Hematopoietic multipotent progenitor cell treated with erythropoietin and hydrocortisone succinate and interleukin-3 and kit ligand, for 15 days (in vitro differentiated cells): ENCODE results near the gene PARD3B.
A peak's percentile ranks its signal among the peaks of the same experiment; 100 is the strongest.

Experiments used
- DNase-seq: peaks from one replicate; pipeline ENCODE4 v3.0.0-alpha.2; 2015; ENCODE audit warnings: low spot score

PARD3B gene

GRCh38 chr2:205017912-205018311 lies 472.6 kb downstream of the PARD3B start:
- DNase-seq = no peak

GRCh38 chr2:205020673-205021072 lies 475.4 kb downstream of the PARD3B start:
- no peak for DNase-seq

GRCh38 chr2:205022841-205023240 lies 477.6 kb downstream of the PARD3B start:
- no peak for DNase-seq

GRCh38 chr2:205024822-205025518 lies 479.7 kb downstream of the PARD3B start:
- DNase-seq = peak; percentile 10

GRCh38 chr2:205025580-205026240 lies 480.4 kb downstream of the PARD3B start:
- DNase-seq = no peak

GRCh38 chr2:205030695-205031094 lies 485.4 kb downstream of the PARD3B start:
- DNase-seq = no peak

- no peak for DNase-seq
Measured at GRCh38 chr2:205032093-205032551, 486.8 kb downstream of the PARD3B start.

GRCh38 chr2:205033431-205033830 lies 488.2 kb downstream of the PARD3B start:
- DNase-seq = no peak

GRCh38 chr2:205034034-205034433 lies 488.8 kb downstream of the PARD3B start:
- no peak for DNase-seq

- no peak for DNase-seq
Measured at GRCh38 chr2:205040323-205040722, 495.0 kb downstream of the PARD3B start.

- no peak for DNase-seq
Measured at GRCh38 chr2:205041472-205042130, 496.3 kb downstream of the PARD3B start.

- no peak for DNase-seq
Measured at GRCh38 chr2:205043285-205043684, 498.0 kb downstream of the PARD3B start.

- DNase-seq = no peak
Measured at GRCh38 chr2:205045706-205046105, 500.4 kb downstream of the PARD3B start.

GRCh38 chr2:205047273-205047839 lies 502.1 kb downstream of the PARD3B start:
- DNase-seq = no peak

- no peak for DNase-seq
Measured at GRCh38 chr2:205051417-205051816, 506.1 kb downstream of the PARD3B start.

- DNase-seq = no peak
Measured at GRCh38 chr2:205052781-205053180, 507.5 kb downstream of the PARD3B start.

GRCh38 chr2:205053827-205054410 lies 508.6 kb downstream of the PARD3B start:
- no peak for DNase-seq

GRCh38 chr2:205054789-205055188 lies 509.5 kb downstream of the PARD3B start:
- DNase-seq = no peak

- DNase-seq = no peak
Measured at GRCh38 chr2:205055251-205055650, 510.0 kb downstream of the PARD3B start.

- no peak for DNase-seq
Measured at GRCh38 chr2:205056151-205056561, 510.9 kb downstream of the PARD3B start.

- no peak for DNase-seq
Measured at GRCh38 chr2:205058409-205058808, 513.1 kb downstream of the PARD3B start.

- no peak for DNase-seq
Measured at GRCh38 chr2:205060269-205060668, 515.0 kb downstream of the PARD3B start.
